GM19397 (cell line): ENCODE results near the gene PAPPA.

Experiments
- ATAC-seq: cut with Tn5 transposase; IDR thresholded peaks from one replicate; pipeline ENCODE4 v1.9.1; 2021; ENCODE audit warnings: mild to moderate bottlenecking, moderate library complexity; ENCODE audit not compliant: unreplicated experiment

Gene PAPPA

GRCh38 chr9:116181853-116182610, 28.4 kb downstream of the PAPPA start:
- no peak for ATAC-seq

GRCh38 chr9:116182876-116183275, 29.3 kb downstream of the PAPPA start:
- no peak for ATAC-seq

- ATAC-seq, result no peak
These were observed 34.1 kb downstream of the PAPPA start for GRCh38 chr9:116187570-116188170.

GRCh38 chr9:116189683-116190082, 36.1 kb downstream of the PAPPA start:
- no peak for ATAC-seq

GRCh38 chr9:116190637-116191396, 37.2 kb downstream of the PAPPA start:
- no peak for ATAC-seq

- ATAC-seq, result no peak
These were observed 38.2 kb downstream of the PAPPA start for GRCh38 chr9:116191576-116192415.

- ATAC-seq, result no peak
These were observed 40.0 kb downstream of the PAPPA start for GRCh38 chr9:116193636-116194035.

GRCh38 chr9:116196806-116197205, 43.2 kb downstream of the PAPPA start:
- no peak for ATAC-seq

- ATAC-seq, result no peak
These were observed 44.8 kb downstream of the PAPPA start for GRCh38 chr9:116198344-116198743.

GRCh38 chr9:116202219-116202912, 48.8 kb downstream of the PAPPA start:
- no peak for ATAC-seq

- ATAC-seq, result no peak
These were observed 50.8 kb downstream of the PAPPA start for GRCh38 chr9:116204252-116204882.

GRCh38 chr9:116207371-116208111, 54.0 kb downstream of the PAPPA start:
- no peak for ATAC-seq

- no peak for ATAC-seq
These were observed 55.0 kb downstream of the PAPPA start for GRCh38 chr9:116208417-116209232.

- no peak for ATAC-seq
These were observed 56.0 kb downstream of the PAPPA start for GRCh38 chr9:116209414-116210116.

- no peak for ATAC-seq
These were observed 59.5 kb downstream of the PAPPA start for GRCh38 chr9:116212986-116213692.

GRCh38 chr9:116213693-116214047, 60.1 kb downstream of the PAPPA start:
- no peak for ATAC-seq

- ATAC-seq, result no peak
These were observed 64.8 kb downstream of the PAPPA start for GRCh38 chr9:116218399-116218798.
